Tibial nerve (tissue), 4 donors: ENCODE results near the gene KRTAP9-7.

ENCODE experiments used
- CTCF ChIP-seq, 5 experiments: fragments of 200-600 bp in 3 of 5; fragments of 450-650 bp in 2 of 5; sonication (generic) in 3 of 5; IDR thresholded peaks; one replicate each; pipeline ENCODE4 v1.5.1; 2016 to 2019; ENCODE audit warnings: antibody characterized with exemption in 5 of 5, mild to moderate bottlenecking in 3 of 5, moderate library complexity in 2 of 5
- EP300 ChIP-seq, 2 donors: sonication (generic); formaldehyde crosslinking; IDR thresholded peaks; one replicate each; pipeline ENCODE4 v1.6.1; 2017; ENCODE audit warnings: antibody characterized with exemption in 2 of 2, mild to moderate bottlenecking in 1 of 2
- POLR2A ChIP-seq, 2 donors: fragments of 450-650 bp; IDR thresholded peaks; one replicate each; pipeline ENCODE4 v1.6.1; 2017; ENCODE audit warnings: antibody characterized with exemption in 2 of 2, mild to moderate bottlenecking in 2 of 2, moderate library complexity in 2 of 2

- no peak for TF ChIP-seq POLR2A (IDR thresholded peaks at IDR 0.05)
- TF ChIP-seq CTCF (IDR thresholded peaks at IDR 0.05), result no peak
- no peak for TF ChIP-seq EP300 (IDR thresholded peaks at IDR 0.05)
Measured at GRCh38 chr17:41301916-41302901, 26.7 kb downstream of the KRTAP9-7 start, which contains the start of gene KRTAP29-1.
